Astrocyte of the hippocampus (primary cell): ENCODE measurements around the gene FOXRED2.
"Not testable (repeated sequence)": the region's sequence is repeated elsewhere in the genome, so short reads cannot be mapped to it uniquely, and the experiment has no call there.

Experiments used
- DNase-seq: peaks from one replicate; pipeline ENCODE4 v3.0.0; 2011; ENCODE audit warnings: low read depth, low spot score

Gene FOXRED2

GRCh38 chr22:36452250-36452977 is 54.4 kb downstream of the FOXRED2 start:
- DNase-seq, result no peak

GRCh38 chr22:36450923-36451322 is 55.9 kb downstream of the FOXRED2 start:
- DNase-seq, result not testable (repeated sequence)

- DNase-seq, result no peak
Observed at GRCh38 chr22:36449596-36450175, 57.2 kb downstream of the FOXRED2 start.

- DNase-seq, result no peak
Observed at GRCh38 chr22:36447632-36448031, 59.2 kb downstream of the FOXRED2 start.

GRCh38 chr22:36445158-36445668 is 61.6 kb downstream of the FOXRED2 start:
- DNase-seq, result peak; percentile 85

GRCh38 chr22:36443198-36443770 is 63.6 kb downstream of the FOXRED2 start:
- peak; percentile 58 for DNase-seq

- no peak for DNase-seq
Observed at GRCh38 chr22:36442506-36443197, 64.2 kb downstream of the FOXRED2 start.

- DNase-seq, result no peak
Observed at GRCh38 chr22:36440429-36441002, 66.3 kb downstream of the FOXRED2 start.

- peak; percentile 86 for DNase-seq
Observed at GRCh38 chr22:36439481-36440271, 67.2 kb downstream of the FOXRED2 start.
